ENCODE results near the gene GIPC3. TPM values are rescaled to one million over a fixed set of nuclear protein-coding genes. Genes with fewer than 3 reads are reported as not detected.

Gene GIPC3
- total and polyA plus RNA-seq, 9 donors = 0.11 to 3.3 (median 0.35) TPM

GRCh38 chr19:3638208-3639193 is 53.2 kb downstream of the GIPC3 start:
- Histone ChIP-seq H3K27me3 (no peaks in the 10 kb centered on the region), H3K4me1 (ENCODE audit: insufficient read depth) (peaks cover 2% of the 10 kb centered on the region), H3K9me3 (no peaks in the 10 kb centered on the region), H3K36me3 (no peaks in the 10 kb centered on the region), H3K4me3 (no peak overlapping the region), H3K27ac (no peak overlapping the region)
- TF ChIP-seq POLR2A (IDR thresholded peaks at IDR 0.05) (no peak), CTCF (IDR thresholded peaks at IDR 0.05) (no peak), EP300 (IDR thresholded peaks at IDR 0.05) (no peak)
- no peak for DNase-seq
- 83 to 86% (median 84%) methylated on average over 55 of the region's 55 CpGs for WGBS, 3 donors
- intact Hi-C loops (cut with DNase I) = no loop called here

- Histone ChIP-seq H3K4me3 (no peak overlapping the region), H3K27me3 (no peaks in the 10 kb centered on the region), H3K27ac (no peak overlapping the region), H3K9me3 (no peaks in the 10 kb centered on the region), H3K36me3 (no peaks in the 10 kb centered on the region), H3K4me1 (ENCODE audit: insufficient read depth) (no peaks in the 10 kb centered on the region)
- 92 to 94% (median 92%) methylated on average over 13 of the region's 13 CpGs for WGBS, 3 donors
- DNase-seq = no peak
- intact Hi-C loops (cut with DNase I) = no loop called here
- TF ChIP-seq POLR2A (IDR thresholded peaks at IDR 0.05) (no peak), CTCF (IDR thresholded peaks at IDR 0.05) (no peak), EP300 (IDR thresholded peaks at IDR 0.05) (no peak)
Observed at GRCh38 chr19:3639479-3639878, 54.2 kb downstream of the GIPC3 start.

GRCh38 chr19:3641515-3642269 is 56.4 kb downstream of the GIPC3 start:
- Histone ChIP-seq H3K9me3 (no peaks in the 10 kb centered on the region), H3K36me3 (no peaks in the 10 kb centered on the region), H3K4me3 (no peak overlapping the region), H3K4me1 (ENCODE audit: insufficient read depth) (no peaks in the 10 kb centered on the region), H3K27me3 (no peaks in the 10 kb centered on the region), H3K27ac (no peak overlapping the region)
- 91 to 93% (median 92%) methylated on average over 27 to 28 of the region's 28 CpGs for WGBS, 3 donors
- no peak for TF ChIP-seq EP300 (IDR thresholded peaks at IDR 0.05)
- TF ChIP-seq CTCF (IDR thresholded peaks at IDR 0.05) = no peak
- no peak for TF ChIP-seq POLR2A (IDR thresholded peaks at IDR 0.05)
- intact Hi-C loops (cut with DNase I) = no loop called here
- no peak for DNase-seq

- intact Hi-C loops (cut with DNase I) = no loop called here
- TF ChIP-seq POLR2A (IDR thresholded peaks at IDR 0.05) = no peak
- no peak for TF ChIP-seq EP300 (IDR thresholded peaks at IDR 0.05)
- TF ChIP-seq CTCF (IDR thresholded peaks at IDR 0.05) = no peak
- H3K9me3 ChIP-seq = no peaks in the 10 kb centered on the region
- no peak for DNase-seq
- H3K27ac ChIP-seq = no peak overlapping the region
- 88 to 91% (median 90%) methylated on average over 17 of the region's 17 CpGs for WGBS, 3 donors
- H3K27me3 ChIP-seq = no peaks in the 10 kb centered on the region
- H3K4me3 ChIP-seq = no peak overlapping the region
- no peaks in the 10 kb centered on the region for H3K4me1 ChIP-seq (ENCODE audit: insufficient read depth)
- no peaks in the 10 kb centered on the region for H3K36me3 ChIP-seq
Observed at GRCh38 chr19:3642296-3642695, 57.0 kb downstream of the GIPC3 start.

Small RNAs within 50 kb of the gene (small RNA-seq; reads per million reads assigned to genes)
- not detected for gene AC005786.1

Other genes with a start within 250 kb of the GIPC3 start
- gene NFIC, start 218.9 kb upstream of the GIPC3 start, total RNA-seq = 100 to 1,000 TPM in 5 of 7 donors, 10 to 100 TPM in 2; 62.0 to 345 (median 283) TPM
- gene NFIC, start 218.9 kb upstream of the GIPC3 start, polyA plus RNA-seq = 10 to 100 TPM; 31.9 to 71.1 TPM
- gene SMIM24, start 105.0 kb upstream of the GIPC3 start, total RNA-seq = 1 to 10 TPM in 2 of 7 donors, under 1 TPM in 2, not detected in 3; 0.30 to 2.6 (median 1.5) TPM
- gene SMIM24, start 105.0 kb upstream of the GIPC3 start, polyA plus RNA-seq = 1 to 10 TPM in 1 of 2 donors, under 1 TPM in 1; 0.10 to 1.2 TPM
- under 1 TPM in 1 of 7 donors, not detected in 6; 0.92 TPM for gene SMIM44, start 102.0 kb upstream of the GIPC3 start, total RNA-seq
- not detected for gene SMIM44, start 102.0 kb upstream of the GIPC3 start, polyA plus RNA-seq
- gene DOHH, start 84.8 kb upstream of the GIPC3 start, total RNA-seq = 10 to 100 TPM in 3 of 7 donors, 1 to 10 TPM in 4; 7.1 to 14.5 (median 8.0) TPM
- gene DOHH, start 84.8 kb upstream of the GIPC3 start, polyA plus RNA-seq = 1 to 10 TPM in 1 of 2 donors, not detected in 1; 9.1 TPM
- gene FZR1, start 79.2 kb upstream of the GIPC3 start, total RNA-seq = 10 to 100 TPM; 20.6 to 54.9 (median 49.3) TPM
- 10 to 100 TPM in 1 of 2 donors, 1 to 10 TPM in 1; 3.9 to 33.5 TPM for gene FZR1, start 79.2 kb upstream of the GIPC3 start, polyA plus RNA-seq
- gene TEKTIP1, start 46.3 kb upstream of the GIPC3 start, total RNA-seq = 1 to 10 TPM in 6 of 7 donors, not detected in 1; 1.2 to 5.6 (median 3.8) TPM
- under 1 TPM in 1 of 2 donors, not detected in 1; 0.54 TPM for gene TEKTIP1, start 46.3 kb upstream of the GIPC3 start, polyA plus RNA-seq
- gene MFSD12, start 27.9 kb upstream of the GIPC3 start, total RNA-seq = 100 to 1,000 TPM in 1 of 7 donors, 10 to 100 TPM in 6; 19.2 to 104 (median 36.9) TPM
- 10 to 100 TPM; 17.4 to 21.1 TPM for gene MFSD12, start 27.9 kb upstream of the GIPC3 start, polyA plus RNA-seq
- 100 to 1,000 TPM in 1 of 7 donors, 10 to 100 TPM in 6; 44.5 to 109 (median 60.3) TPM for gene HMG20B, start 12.5 kb upstream of the GIPC3 start, total RNA-seq
- 10 to 100 TPM; 33.2 to 71.0 TPM for gene HMG20B, start 12.5 kb upstream of the GIPC3 start, polyA plus RNA-seq
- 1 to 10 TPM; 1.1 to 3.7 (median 1.8) TPM for gene TBXA2R, start 21.4 kb downstream of the GIPC3 start, total RNA-seq
- 1 to 10 TPM; 1.3 to 1.5 TPM for gene TBXA2R, start 21.4 kb downstream of the GIPC3 start, polyA plus RNA-seq
- 10 to 100 TPM; 19.2 to 39.1 (median 34.3) TPM for gene CACTIN, start 41.3 kb downstream of the GIPC3 start, total RNA-seq
- 10 to 100 TPM in 1 of 2 donors, 1 to 10 TPM in 1; 2.7 to 28.8 TPM for gene CACTIN, start 41.3 kb downstream of the GIPC3 start, polyA plus RNA-seq
- gene PIP5K1C, start 115.0 kb downstream of the GIPC3 start, total RNA-seq = 10 to 100 TPM; 11.3 to 41.7 (median 32.9) TPM
- 10 to 100 TPM in 1 of 2 donors, 1 to 10 TPM in 1; 6.0 to 23.3 TPM for gene PIP5K1C, start 115.0 kb downstream of the GIPC3 start, polyA plus RNA-seq
- 10 to 100 TPM in 1 of 7 donors, 1 to 10 TPM in 3, under 1 TPM in 2, not detected in 1; 0.18 to 24.4 (median 3.0) TPM for gene TJP3, start 122.9 kb downstream of the GIPC3 start, total RNA-seq
- under 1 TPM in 1 of 2 donors, not detected in 1; 0.46 TPM for gene TJP3, start 122.9 kb downstream of the GIPC3 start, polyA plus RNA-seq
- 10 to 100 TPM; 18.1 to 25.4 (median 21.5) TPM for gene APBA3, start 176.2 kb downstream of the GIPC3 start, total RNA-seq
- 10 to 100 TPM in 1 of 2 donors, under 1 TPM in 1; 0.88 to 19.9 TPM for gene APBA3, start 176.2 kb downstream of the GIPC3 start, polyA plus RNA-seq
- gene MRPL54, start 177.2 kb downstream of the GIPC3 start, total RNA-seq = 100 to 1,000 TPM in 2 of 7 donors, 10 to 100 TPM in 5; 42.4 to 113 (median 64.4) TPM
- 10 to 100 TPM; 14.5 to 80.8 TPM for gene MRPL54, start 177.2 kb downstream of the GIPC3 start, polyA plus RNA-seq
- gene RAX2, start 186.8 kb downstream of the GIPC3 start, total RNA-seq = under 1 TPM in 1 of 7 donors, not detected in 6; 0.13 TPM
- under 1 TPM in 1 of 2 donors, not detected in 1; 0.13 TPM for gene RAX2, start 186.8 kb downstream of the GIPC3 start, polyA plus RNA-seq
- gene MATK, start 200.9 kb downstream of the GIPC3 start, total RNA-seq = 1 to 10 TPM in 3 of 7 donors, under 1 TPM in 4; 0.40 to 1.4 (median 0.98) TPM
- gene MATK, start 200.9 kb downstream of the GIPC3 start, polyA plus RNA-seq = under 1 TPM; 0.25 to 0.44 TPM

Data from ovary (tissue), 9 donors.